ENCODE data around the gene ANKS6. TPM values are rescaled to one million over a fixed set of nuclear protein-coding genes. Genes with fewer than 3 reads are reported as not detected.
A peak's percentile ranks its signal among the peaks of the same experiment; 100 is the strongest.

Gene ANKS6
- polyA plus RNA-seq, 1 donor from 2014 or later = 16.6 TPM

DNA sequence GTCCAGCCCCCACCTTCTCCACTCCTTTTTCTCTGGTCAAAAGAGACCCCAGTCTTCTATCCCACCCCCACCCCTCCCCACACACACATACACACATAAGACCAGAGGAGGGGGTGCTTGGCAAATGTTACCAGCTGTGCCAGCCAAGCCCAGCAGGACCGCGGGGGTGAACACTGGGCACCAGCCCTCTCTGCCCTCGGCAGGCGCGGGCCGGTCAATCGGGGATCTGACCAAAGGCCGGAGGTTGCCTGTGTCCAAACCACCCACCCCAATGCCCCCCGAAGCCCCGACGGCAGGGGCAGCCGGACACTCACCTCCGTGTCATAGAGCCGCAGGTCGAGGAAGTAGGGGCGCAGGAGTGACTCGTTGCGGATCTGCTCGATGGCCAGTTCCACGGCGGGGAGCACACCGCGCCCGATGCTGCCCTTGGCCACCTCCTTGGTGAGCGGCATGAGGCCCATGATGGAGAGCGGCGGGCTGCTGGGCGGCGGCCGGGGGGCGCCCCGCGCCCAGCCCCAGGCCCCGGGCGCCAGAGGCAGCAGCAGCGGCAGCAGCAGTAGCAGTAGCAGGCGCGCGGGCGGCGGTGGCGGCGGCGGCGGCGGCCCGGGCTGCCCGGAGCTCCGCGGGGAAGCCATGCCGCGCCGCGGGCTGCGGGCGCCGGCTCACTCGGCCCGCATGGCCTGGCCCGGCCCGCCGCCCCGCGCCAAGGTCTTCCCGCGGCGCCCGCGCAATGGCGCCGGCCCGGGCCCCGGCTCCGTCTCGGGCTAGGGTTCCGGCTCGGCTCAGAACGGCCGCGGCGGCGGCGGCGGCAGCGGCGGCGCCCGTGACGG, 88.0 kb downstream of the ANKS6 start:
- Histone ChIP-seq H3K9ac (ENCODE audit: low read length) (peak overlapping the region; percentile 70), H3K27ac (ENCODE audit: low read length) (peak overlapping the region; percentile 12), H3K9me3 (ENCODE audit: low read length) (no peaks in the 10 kb centered on the region), H3K4me3 (ENCODE audit: low read length) (peak overlapping the region; percentile 91), H3K9me2 (ENCODE audit: insufficient read depth, low read length) (no peaks in the 10 kb centered on the region), H4K20me1 (ENCODE audit: insufficient read depth) (no peaks in the 10 kb centered on the region), H2AFZ (ENCODE audit: low read depth, low read length) (no peak overlapping the region), H3K79me2 (replicated peaks; ENCODE audit: insufficient read depth, low read length) (no peaks in the 10 kb centered on the region), H3F3A (ENCODE audit: insufficient read depth, low read length, poor library complexity, severe bottlenecking) (no peaks in the 10 kb centered on the region), H3K27me3 (ENCODE audit: insufficient read depth, low read depth, low read length) (peaks cover 54% of the 10 kb centered on the region), H3K36me3 (ENCODE audit: insufficient read depth, low read length) (no peaks in the 10 kb centered on the region), H3K4me2 (ENCODE audit: low read length) (peak overlapping the region; percentile 86)
- TF ChIP-seq RAD21 (conservative IDR thresholded peaks at IDR 0.05) (no peak), TAF1 (IDR thresholded peaks at IDR 0.05; ENCODE audit: low read depth) (no peak), EP300 (conservative IDR thresholded peaks at IDR 0.05; ENCODE audit: poor library complexity, severe bottlenecking) (no peak), SMC3 (conservative IDR thresholded peaks at IDR 0.05; ENCODE audit: poor library complexity) (no peak), EZH2 (IDR thresholded peaks at IDR 0.05; ENCODE audit: borderline replicate concordance, insufficient read depth, low read length, poor library complexity, severe bottlenecking) (no peak), MXI1 (conservative IDR thresholded peaks at IDR 0.05; ENCODE audit: poor library complexity, severe bottlenecking) (no peak), POLR2AphosphoS5 (IDR thresholded peaks at IDR 0.05) (no peak)
- TF ChIP-seq, protein P1, sequence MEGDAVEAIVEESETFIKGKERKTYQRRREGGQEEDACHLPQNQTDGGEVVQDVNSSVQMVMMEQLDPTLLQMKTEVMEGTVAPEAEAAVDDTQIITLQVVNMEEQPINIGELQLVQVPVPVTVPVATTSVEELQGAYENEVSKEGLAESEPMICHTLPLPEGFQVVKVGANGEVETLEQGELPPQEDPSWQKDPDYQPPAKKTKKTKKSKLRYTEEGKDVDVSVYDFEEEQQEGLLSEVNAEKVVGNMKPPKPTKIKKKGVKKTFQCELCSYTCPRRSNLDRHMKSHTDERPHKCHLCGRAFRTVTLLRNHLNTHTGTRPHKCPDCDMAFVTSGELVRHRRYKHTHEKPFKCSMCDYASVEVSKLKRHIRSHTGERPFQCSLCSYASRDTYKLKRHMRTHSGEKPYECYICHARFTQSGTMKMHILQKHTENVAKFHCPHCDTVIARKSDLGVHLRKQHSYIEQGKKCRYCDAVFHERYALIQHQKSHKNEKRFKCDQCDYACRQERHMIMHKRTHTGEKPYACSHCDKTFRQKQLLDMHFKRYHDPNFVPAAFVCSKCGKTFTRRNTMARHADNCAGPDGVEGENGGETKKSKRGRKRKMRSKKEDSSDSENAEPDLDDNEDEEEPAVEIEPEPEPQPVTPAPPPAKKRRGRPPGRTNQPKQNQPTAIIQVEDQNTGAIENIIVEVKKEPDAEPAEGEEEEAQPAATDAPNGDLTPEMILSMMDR (IDR thresholded peaks at IDR 0.05; ENCODE audit: poor library complexity, severe bottlenecking) = no peak
- TF ChIP-seq, protein P2, sequence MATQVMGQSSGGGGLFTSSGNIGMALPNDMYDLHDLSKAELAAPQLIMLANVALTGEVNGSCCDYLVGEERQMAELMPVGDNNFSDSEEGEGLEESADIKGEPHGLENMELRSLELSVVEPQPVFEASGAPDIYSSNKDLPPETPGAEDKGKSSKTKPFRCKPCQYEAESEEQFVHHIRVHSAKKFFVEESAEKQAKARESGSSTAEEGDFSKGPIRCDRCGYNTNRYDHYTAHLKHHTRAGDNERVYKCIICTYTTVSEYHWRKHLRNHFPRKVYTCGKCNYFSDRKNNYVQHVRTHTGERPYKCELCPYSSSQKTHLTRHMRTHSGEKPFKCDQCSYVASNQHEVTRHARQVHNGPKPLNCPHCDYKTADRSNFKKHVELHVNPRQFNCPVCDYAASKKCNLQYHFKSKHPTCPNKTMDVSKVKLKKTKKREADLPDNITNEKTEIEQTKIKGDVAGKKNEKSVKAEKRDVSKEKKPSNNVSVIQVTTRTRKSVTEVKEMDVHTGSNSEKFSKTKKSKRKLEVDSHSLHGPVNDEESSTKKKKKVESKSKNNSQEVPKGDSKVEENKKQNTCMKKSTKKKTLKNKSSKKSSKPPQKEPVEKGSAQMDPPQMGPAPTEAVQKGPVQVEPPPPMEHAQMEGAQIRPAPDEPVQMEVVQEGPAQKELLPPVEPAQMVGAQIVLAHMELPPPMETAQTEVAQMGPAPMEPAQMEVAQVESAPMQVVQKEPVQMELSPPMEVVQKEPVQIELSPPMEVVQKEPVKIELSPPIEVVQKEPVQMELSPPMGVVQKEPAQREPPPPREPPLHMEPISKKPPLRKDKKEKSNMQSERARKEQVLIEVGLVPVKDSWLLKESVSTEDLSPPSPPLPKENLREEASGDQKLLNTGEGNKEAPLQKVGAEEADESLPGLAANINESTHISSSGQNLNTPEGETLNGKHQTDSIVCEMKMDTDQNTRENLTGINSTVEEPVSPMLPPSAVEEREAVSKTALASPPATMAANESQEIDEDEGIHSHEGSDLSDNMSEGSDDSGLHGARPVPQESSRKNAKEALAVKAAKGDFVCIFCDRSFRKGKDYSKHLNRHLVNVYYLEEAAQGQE (IDR thresholded peaks at IDR 0.05; ENCODE audit: borderline replicate concordance) = no peak

DNA sequence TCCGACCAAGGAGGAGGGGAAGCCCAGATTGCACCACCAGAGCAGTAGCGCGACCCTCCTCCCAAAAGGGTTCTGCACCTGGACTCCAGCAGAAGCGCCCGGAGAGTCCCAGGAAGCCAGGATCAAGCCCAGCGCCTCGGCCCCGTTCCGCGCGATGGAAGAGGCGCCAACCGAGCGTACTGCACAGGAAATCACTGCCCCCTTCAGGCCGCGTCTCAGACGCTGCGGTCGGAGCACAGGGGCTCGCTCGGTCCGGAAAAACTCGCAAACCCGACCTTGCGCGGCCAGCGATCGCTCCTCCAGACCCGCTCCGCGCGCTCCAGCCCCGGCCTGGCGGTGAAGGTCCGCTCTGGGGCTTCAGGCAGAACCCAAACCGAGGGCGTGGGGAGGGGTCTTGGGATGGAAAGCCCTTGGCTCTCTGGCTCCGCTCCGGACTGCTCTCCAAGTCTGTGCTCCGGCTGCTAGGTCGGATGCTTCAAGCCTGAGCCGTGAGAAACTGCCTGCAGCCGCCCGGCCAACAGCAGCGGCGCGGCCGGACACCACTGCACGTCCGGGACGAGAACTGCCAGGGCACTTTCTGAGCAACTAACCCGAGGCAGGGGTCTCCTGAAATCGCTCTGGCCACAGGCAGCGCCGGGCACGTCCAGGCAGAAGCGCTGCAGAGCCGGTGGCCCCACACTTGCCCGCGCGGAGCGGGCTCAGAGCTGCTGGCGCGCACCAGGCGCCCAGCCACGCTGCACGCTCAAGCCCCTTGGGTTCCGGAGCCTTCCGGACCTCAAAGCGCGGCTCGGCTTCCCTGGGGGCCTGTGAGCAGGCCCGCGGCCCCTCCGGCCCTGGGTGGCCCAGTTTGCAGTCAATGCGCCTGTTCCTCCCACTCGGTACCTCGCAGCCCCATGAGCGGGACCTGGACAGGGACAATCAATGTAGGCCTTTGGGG, 88.9 kb downstream of the ANKS6 start:
- no peak for TF ChIP-seq POLR2AphosphoS5 (IDR thresholded peaks at IDR 0.05)
- TF ChIP-seq TAF1 (IDR thresholded peaks at IDR 0.05; ENCODE audit: low read depth) = no peak
- TF ChIP-seq EZH2 (IDR thresholded peaks at IDR 0.05; ENCODE audit: borderline replicate concordance, insufficient read depth, low read length, poor library complexity, severe bottlenecking) = no peak
- peak; percentile 77 for TF ChIP-seq SMC3 (conservative IDR thresholded peaks at IDR 0.05; ENCODE audit: poor library complexity)
- peak; percentile 9 for TF ChIP-seq EP300 (conservative IDR thresholded peaks at IDR 0.05; ENCODE audit: poor library complexity, severe bottlenecking)
- peak; percentile 19 for TF ChIP-seq MXI1 (conservative IDR thresholded peaks at IDR 0.05; ENCODE audit: poor library complexity, severe bottlenecking)
- peak; percentile 81 for TF ChIP-seq RAD21 (conservative IDR thresholded peaks at IDR 0.05)
- TF ChIP-seq, protein P2 (IDR thresholded peaks at IDR 0.05; ENCODE audit: borderline replicate concordance) = no peak
- TF ChIP-seq, protein P1 (IDR thresholded peaks at IDR 0.05; ENCODE audit: poor library complexity, severe bottlenecking) = peak; percentile 89
- H2AFZ ChIP-seq (ENCODE audit: low read depth, low read length) = peak overlapping the region; percentile 27
- no peaks in the 10 kb centered on the region for H3K9me2 ChIP-seq (ENCODE audit: insufficient read depth, low read length)
- H3K9ac ChIP-seq (ENCODE audit: low read length) = peak overlapping the region; percentile 69
- peaks cover 52% of the 10 kb centered on the region for H3K27me3 ChIP-seq (ENCODE audit: insufficient read depth, low read depth, low read length)
- no peaks in the 10 kb centered on the region for H3F3A ChIP-seq (ENCODE audit: insufficient read depth, low read length, poor library complexity, severe bottlenecking)
- H3K9me3 ChIP-seq (ENCODE audit: low read length) = no peaks in the 10 kb centered on the region
- H3K4me3 ChIP-seq (ENCODE audit: low read length) = peak overlapping the region; percentile 91
- no peaks in the 10 kb centered on the region for H4K20me1 ChIP-seq (ENCODE audit: insufficient read depth)
- H3K79me2 ChIP-seq (replicated peaks; ENCODE audit: insufficient read depth, low read length) = no peaks in the 10 kb centered on the region
- H3K4me2 ChIP-seq (ENCODE audit: low read length) = peak overlapping the region; percentile 87
- no peaks in the 10 kb centered on the region for H3K36me3 ChIP-seq (ENCODE audit: insufficient read depth, low read length)
- peak overlapping the region; percentile 72 for H3K27ac ChIP-seq (ENCODE audit: low read length)

Measured in neural cell (in vitro differentiated cells).